Activated CD4-positive, CD25-positive, alpha-beta regulatory T cell (primary cell): Measurements from ENCODE around the gene HMX1.

Source experiments
- DNase-seq, 4 experiments: peaks; one replicate each; lab custom pipeline; 2025; lab: John Stamatoyannopoulos, UW

HMX1 gene

DNA sequence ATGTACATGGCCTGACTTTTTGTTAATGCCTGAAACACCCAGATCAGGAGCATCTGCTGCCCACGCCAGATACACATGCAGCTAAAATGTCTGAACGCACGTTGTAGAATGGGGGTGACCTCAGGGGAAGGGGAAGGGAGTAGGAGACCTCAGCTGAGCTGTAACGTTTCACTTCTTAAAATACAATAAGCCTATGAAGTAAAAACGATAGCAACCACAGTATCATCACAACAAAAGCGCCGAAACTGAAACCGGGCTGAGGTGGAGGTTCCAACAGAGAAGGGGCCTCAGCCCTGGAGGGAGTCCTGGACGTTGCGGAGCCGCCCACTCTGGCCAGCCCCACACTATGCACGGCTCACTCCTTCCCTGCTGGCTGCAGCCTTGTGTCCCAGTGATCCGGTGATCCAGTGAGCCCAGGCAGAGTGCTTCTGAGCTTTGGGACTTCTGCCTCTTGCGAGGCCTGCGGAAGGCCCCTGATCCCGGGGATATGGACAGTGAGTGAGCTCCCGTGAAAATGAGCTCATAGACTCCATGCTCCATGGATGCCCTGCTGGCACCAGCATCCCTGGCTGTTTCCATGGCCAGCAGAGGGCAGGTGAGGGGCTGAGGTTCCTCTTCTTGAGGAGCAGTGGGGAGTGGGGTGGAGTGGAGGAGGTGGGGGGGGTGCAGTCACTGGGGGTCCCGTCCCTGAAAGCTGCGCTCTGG lies 52.0 kb downstream of the HMX1 start:
- DNase-seq: no peak

DNA sequence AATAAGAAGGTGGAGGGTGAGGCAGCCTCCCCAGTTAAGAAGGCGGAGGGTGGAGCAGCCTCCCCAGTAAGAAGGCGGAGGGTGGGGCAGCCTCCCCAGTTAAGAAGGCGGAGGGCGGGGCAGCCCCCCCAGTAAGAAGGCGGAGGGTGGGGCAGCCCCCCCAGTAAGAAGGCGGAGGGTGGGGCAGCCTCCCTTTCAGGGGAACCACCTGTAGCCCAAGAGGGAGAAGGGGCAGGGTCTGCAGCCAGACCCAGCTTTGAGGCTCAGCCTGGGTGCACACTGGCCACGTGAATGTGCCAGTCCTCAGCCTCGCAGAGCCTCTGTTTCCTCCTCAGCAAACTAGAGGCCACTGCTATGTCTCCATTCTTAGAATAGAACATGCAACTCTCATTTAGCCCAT lies 52.6 kb downstream of the HMX1 start:
- DNase-seq: no peak

GRCh38 chr4:8818063-8818881 lies 53.4 kb downstream of the HMX1 start:
- DNase-seq: no peak

DNA sequence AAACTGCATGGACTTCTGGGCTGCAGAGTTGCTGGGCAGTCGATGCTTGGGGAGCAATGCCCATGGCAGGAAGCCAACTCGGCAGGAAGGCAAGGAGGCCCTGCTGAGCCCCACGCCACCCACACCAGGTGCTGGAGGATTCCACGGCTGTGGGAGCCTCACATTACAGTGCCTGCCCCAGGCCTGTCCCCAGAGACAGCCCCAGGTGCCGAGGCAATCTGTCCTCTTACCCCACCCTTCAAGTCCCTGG lies 53.9 kb downstream of the HMX1 start:
- no peak for DNase-seq

GRCh38 chr4:8817096-8817812 lies 54.4 kb downstream of the HMX1 start:
- DNase-seq: no peak
